SK-N-SH (cell line): Measurements from ENCODE around the gene OSBPL5. TPM values are rescaled to one million over a fixed set of nuclear protein-coding genes. Genes with fewer than 3 reads are reported as not detected.

Source experiments
- CTCF ChIA-PET: fragments of 300-600, 350-600 bp; formaldehyde crosslinking; extraction: SDS; loops from one replicate; lab custom pipeline; 2021; lab: Yijun Ruan, JAX
- POLR2A ChIA-PET: fragments of 350-600 bp; sonication (Branson Sonifier 250); formaldehyde crosslinking; extraction: SDS; loops from one replicate; lab custom pipeline; 2020; ENCODE audit warnings: antibody characterized with exemption, inconsistent platforms; lab: Yijun Ruan, JAX
- DNase-seq: peaks from one replicate; pipeline ENCODE4 v3.0.0; 2012
- H2AFZ ChIP-seq: fragments of 200-600 bp; sonication (generic); 2 replicates; pipeline ENCODE4 v1.8.1; 2016; ENCODE audit warnings: antibody characterized with exemption, mild to moderate bottlenecking, low read depth
- H3F3A ChIP-seq: fragments of 200-600 bp; sonication (generic); replicated peaks from 2 replicates; pipeline ENCODE3; 2016; ENCODE audit warnings: antibody characterized with exemption, mild to moderate bottlenecking; ENCODE audit not compliant: insufficient read depth
- H3K27ac ChIP-seq, 2 experiments: fragments of 200-500 bp in 1 of 2; fragments of 200-600 bp in 1 of 2; sonication (Bioruptor generic) in 1 of 2; sonication (generic), shearing (Covaris generic) in 1 of 2; 2 replicates each; pipeline versions ENCODE4 v1.5.1 to v1.6.1; 2014 to 2016; ENCODE audit warnings: low read depth in 2 of 2, inconsistent platforms in 1 of 2, low read length in 1 of 2, mild to moderate bottlenecking in 1 of 2, mixed read lengths in 1 of 2
- H3K27me3 ChIP-seq: fragments of 200-600 bp; sonication (generic), shearing (Covaris generic); 2 replicates; pipeline ENCODE4 v1.6.1; 2016; ENCODE audit warnings: mixed run types; ENCODE audit not compliant: insufficient read depth
- H3K36me3 ChIP-seq, 2 experiments: fragments of 200-500 bp in 1 of 2; fragments of 200-600 bp in 1 of 2; sonication (Bioruptor generic) in 1 of 2; sonication (generic) in 1 of 2; replicated peaks in 1 of 2; 2 replicates each; pipeline versions ENCODE3 to v1.5.1; 2014 to 2016; ENCODE audit warnings: low read length in 1 of 2, mild to moderate bottlenecking in 1 of 2; ENCODE audit not compliant: insufficient read depth in 2 of 2, control insufficient read depth in 1 of 2
- H3K4me1 ChIP-seq, 2 experiments: fragments of 200-500 bp in 1 of 2; fragments of 200-600 bp in 1 of 2; sonication (Bioruptor generic) in 1 of 2; sonication (generic), shearing (Covaris generic) in 1 of 2; 2 replicates each; pipeline versions ENCODE4 v1.5.1 to v1.6.1; 2014 to 2016; ENCODE audit warnings: low read depth in 1 of 2, low read length in 1 of 2, mixed run types in 1 of 2; ENCODE audit not compliant: insufficient read depth in 2 of 2, control insufficient read depth in 1 of 2
- H3K4me2 ChIP-seq: fragments of 200-600 bp; sonication (generic), shearing (Covaris generic); 2 replicates; pipeline ENCODE4 v1.6.1; 2017; ENCODE audit warnings: mixed run types
- H3K4me3 ChIP-seq, 2 experiments: fragments of 200-500 bp in 1 of 2; fragments of 200-600 bp in 1 of 2; sonication (Bioruptor generic) in 1 of 2; sonication (generic), shearing (Covaris generic) in 1 of 2; 2 replicates each; pipeline versions ENCODE4 v1.5.1 to v1.8.1; 2014 to 2016; ENCODE audit warnings: low read depth in 2 of 2, inconsistent platforms in 1 of 2, low read length in 1 of 2, mild to moderate bottlenecking in 1 of 2, mixed read lengths in 1 of 2, moderate library complexity in 1 of 2
- H3K79me2 ChIP-seq: fragments of 200-600 bp; sonication (generic); 2 replicates; pipeline ENCODE4 v1.8.1; 2017; ENCODE audit warnings: mild to moderate bottlenecking; ENCODE audit not compliant: insufficient read depth
- H3K9ac ChIP-seq: fragments of 200-600 bp; sonication (generic); 2 replicates; pipeline ENCODE4 v1.6.1; 2017; ENCODE audit warnings: mixed run types
- H3K9me2 ChIP-seq: fragments of 200-600 bp; sonication (generic); 2 replicates; pipeline ENCODE4 v1.6.1; 2017; ENCODE audit warnings: mixed run types
- H3K9me3 ChIP-seq: fragments of 200-600 bp; sonication (generic); 2 replicates; pipeline ENCODE4 v1.6.1; 2017; ENCODE audit warnings: mixed run types, mild to moderate bottlenecking, moderate library complexity
- H4K20me1 ChIP-seq: fragments of 200-600 bp; sonication (generic); 2 replicates; pipeline ENCODE4 v1.6.1; 2017; ENCODE audit warnings: mild to moderate bottlenecking, mixed run types; ENCODE audit not compliant: insufficient read depth
- EP300 ChIP-seq, 2 experiments: IDR thresholded peaks; 2 replicates each; pipeline versions ENCODE4 v1.4.0 to v1.6.1; 2012; ENCODE audit warnings: borderline replicate concordance in 1 of 2, low read depth in 1 of 2, low read length in 1 of 2
- FOSL2 ChIP-seq: IDR thresholded peaks from 2 replicates; pipeline ENCODE4 v1.4.0; 2012; ENCODE audit warnings: low read depth, mild to moderate bottlenecking, moderate library complexity, borderline replicate concordance
- FOXJ3 ChIP-seq: sonication (generic); formaldehyde crosslinking; IDR thresholded peaks from 2 replicates; pipeline ENCODE4 v1.5.1; 2020; ENCODE audit warnings: mild to moderate bottlenecking, missing genetic modification reagents
- GATA2 ChIP-seq: sonication (generic); formaldehyde crosslinking; IDR thresholded peaks from 2 replicates; pipeline ENCODE4 v1.5.0; 2020; ENCODE audit warnings: mild to moderate bottlenecking, missing genetic modification reagents
- JUND ChIP-seq: IDR thresholded peaks from 2 replicates; pipeline ENCODE4 v1.4.0; 2012
- MEF2A ChIP-seq: IDR thresholded peaks from 2 replicates; pipeline ENCODE4 v1.4.0; 2012; ENCODE audit warnings: low read depth, borderline replicate concordance
- MXI1 ChIP-seq: IDR thresholded peaks from 2 replicates; pipeline ENCODE4 v1.6.1; 2012; ENCODE audit warnings: mild to moderate bottlenecking, low read depth, low read length, improper control_type of control experiment
- NFIC ChIP-seq: IDR thresholded peaks from 2 replicates; pipeline ENCODE4 v1.4.0; 2012; ENCODE audit warnings: borderline replicate concordance
- POLR2AphosphoS5 ChIP-seq: IDR thresholded peaks from 2 replicates; pipeline ENCODE4 v1.6.1; 2012; ENCODE audit warnings: low read depth, low read length
- RXRA ChIP-seq: IDR thresholded peaks from 2 replicates; pipeline ENCODE4 v1.4.0; 2012; ENCODE audit warnings: low read depth, mild to moderate bottlenecking, borderline replicate concordance
- SIN3A ChIP-seq: IDR thresholded peaks from 2 replicates; pipeline ENCODE4 v1.6.1; 2012; ENCODE audit warnings: low read depth, mild to moderate bottlenecking, low read length, moderate library complexity, borderline replicate concordance
- TAF1 ChIP-seq: IDR thresholded peaks from 2 replicates; pipeline ENCODE4 v1.6.1; 2012; ENCODE audit warnings: low read depth, mild to moderate bottlenecking, low read length, moderate library complexity, borderline replicate concordance
- WGBS: methylation state at CpG from one replicate; pipeline ENCODE4 v1.1.6; 2017; ENCODE audit warnings: low lambda C conversion rate; 5-methylcytosine and 5-hydroxymethylcytosine counted together
- polyA plus RNA-seq, 3 experiments: library from polyadenylated mRNA; depleted of rRNA; stranded (reverse); fragments of >200 nt; gene quantifications; 2 replicates each; pipeline ENCODE4 v1.2.3, GENCODE V29; 2012
- TF ChIP-seq, protein P1 (sequence below): IDR thresholded peaks from 2 replicates; pipeline ENCODE4 v1.6.1; 2012; ENCODE audit warnings: mild to moderate bottlenecking, low read depth, low read length, moderate library complexity
- TF ChIP-seq, protein P2 (sequence below): fragments of 200-600 bp; sonication (generic); IDR thresholded peaks from 2 replicates; pipeline ENCODE4 v1.6.1; 2017; ENCODE audit warnings: antibody characterized with exemption, mild to moderate bottlenecking, moderate library complexity
- TF ChIP-seq, protein P3 (sequence below): IDR thresholded peaks from 2 replicates; pipeline ENCODE4 v1.4.0; 2012; ENCODE audit warnings: low read depth, borderline replicate concordance
- TF ChIP-seq, protein P4 (sequence below): fragments of 150-350 bp; IDR thresholded peaks from 2 replicates; pipeline ENCODE4 v1.6.1; 2016; ENCODE audit warnings: mild to moderate bottlenecking, low read depth, low read length
- TF ChIP-seq, protein P5 (sequence below): IDR thresholded peaks from 2 replicates; pipeline ENCODE4; 2012
- TF ChIP-seq, protein P6 (sequence below): IDR thresholded peaks from 2 replicates; pipeline ENCODE4 v1.4.0; 2012; ENCODE audit warnings: low read depth
- TF ChIP-seq, protein P7 (sequence below): IDR thresholded peaks from 2 replicates; pipeline ENCODE4 v1.4.0; 2012; ENCODE audit warnings: low read depth, borderline replicate concordance

The OSBPL5 gene
- polyA plus RNA-seq, 1 of the 3 experiments (the other 2 are of a cell fraction) = 10.9 TPM

DNA sequence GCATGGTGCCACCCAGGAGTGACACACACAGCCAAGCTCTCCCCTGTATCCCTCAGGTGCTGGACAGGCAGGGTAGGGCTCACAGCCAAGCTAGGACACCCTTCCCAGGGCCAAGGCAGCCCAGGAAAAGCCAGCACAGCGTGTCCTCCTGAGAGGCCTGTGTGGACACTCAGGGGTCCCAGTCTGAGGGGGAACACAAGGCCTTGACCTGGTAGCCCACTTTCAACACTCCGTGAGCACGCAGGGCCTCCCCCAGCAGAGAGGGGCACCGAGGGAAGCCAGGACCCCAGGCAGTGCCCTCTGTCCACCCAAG, 24.9 kb downstream of the OSBPL5 start:
- Histone ChIP-seq H3K27ac (no peak overlapping the region), H3K36me3 (no peaks in the 10 kb centered on the region), H3K4me2 (no peak overlapping the region), H4K20me1 (peaks cover 48% of the 10 kb centered on the region), H2AFZ (no peak overlapping the region), H3K27me3 (no peaks in the 10 kb centered on the region), H3K79me2 (no peaks in the 10 kb centered on the region), H3K4me1 (peaks cover 0 to 14% of the 10 kb centered on the region in 2 experiments; a peak in 1 of 4 replicates), H3K9ac (no peak overlapping the region), H3K4me3 (no peak overlapping the region), H3K9me3 (no peaks in the 10 kb centered on the region), H3F3A (no peaks in the 10 kb centered on the region), H3K9me2 (no peaks in the 10 kb centered on the region)
- WGBS = no CpG with 5 or more reads among the region's 4 CpGs
- DNase-seq = no peak
- TF ChIP-seq TAF1 = no peak
- no peak for TF ChIP-seq NFIC
- TF ChIP-seq, protein P1, sequence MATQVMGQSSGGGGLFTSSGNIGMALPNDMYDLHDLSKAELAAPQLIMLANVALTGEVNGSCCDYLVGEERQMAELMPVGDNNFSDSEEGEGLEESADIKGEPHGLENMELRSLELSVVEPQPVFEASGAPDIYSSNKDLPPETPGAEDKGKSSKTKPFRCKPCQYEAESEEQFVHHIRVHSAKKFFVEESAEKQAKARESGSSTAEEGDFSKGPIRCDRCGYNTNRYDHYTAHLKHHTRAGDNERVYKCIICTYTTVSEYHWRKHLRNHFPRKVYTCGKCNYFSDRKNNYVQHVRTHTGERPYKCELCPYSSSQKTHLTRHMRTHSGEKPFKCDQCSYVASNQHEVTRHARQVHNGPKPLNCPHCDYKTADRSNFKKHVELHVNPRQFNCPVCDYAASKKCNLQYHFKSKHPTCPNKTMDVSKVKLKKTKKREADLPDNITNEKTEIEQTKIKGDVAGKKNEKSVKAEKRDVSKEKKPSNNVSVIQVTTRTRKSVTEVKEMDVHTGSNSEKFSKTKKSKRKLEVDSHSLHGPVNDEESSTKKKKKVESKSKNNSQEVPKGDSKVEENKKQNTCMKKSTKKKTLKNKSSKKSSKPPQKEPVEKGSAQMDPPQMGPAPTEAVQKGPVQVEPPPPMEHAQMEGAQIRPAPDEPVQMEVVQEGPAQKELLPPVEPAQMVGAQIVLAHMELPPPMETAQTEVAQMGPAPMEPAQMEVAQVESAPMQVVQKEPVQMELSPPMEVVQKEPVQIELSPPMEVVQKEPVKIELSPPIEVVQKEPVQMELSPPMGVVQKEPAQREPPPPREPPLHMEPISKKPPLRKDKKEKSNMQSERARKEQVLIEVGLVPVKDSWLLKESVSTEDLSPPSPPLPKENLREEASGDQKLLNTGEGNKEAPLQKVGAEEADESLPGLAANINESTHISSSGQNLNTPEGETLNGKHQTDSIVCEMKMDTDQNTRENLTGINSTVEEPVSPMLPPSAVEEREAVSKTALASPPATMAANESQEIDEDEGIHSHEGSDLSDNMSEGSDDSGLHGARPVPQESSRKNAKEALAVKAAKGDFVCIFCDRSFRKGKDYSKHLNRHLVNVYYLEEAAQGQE = no peak
- no peak for TF ChIP-seq POLR2AphosphoS5
- no peak for TF ChIP-seq GATA2 (CRISPR knock-in tag)
- TF ChIP-seq RXRA = no peak
- TF ChIP-seq, protein P2, sequence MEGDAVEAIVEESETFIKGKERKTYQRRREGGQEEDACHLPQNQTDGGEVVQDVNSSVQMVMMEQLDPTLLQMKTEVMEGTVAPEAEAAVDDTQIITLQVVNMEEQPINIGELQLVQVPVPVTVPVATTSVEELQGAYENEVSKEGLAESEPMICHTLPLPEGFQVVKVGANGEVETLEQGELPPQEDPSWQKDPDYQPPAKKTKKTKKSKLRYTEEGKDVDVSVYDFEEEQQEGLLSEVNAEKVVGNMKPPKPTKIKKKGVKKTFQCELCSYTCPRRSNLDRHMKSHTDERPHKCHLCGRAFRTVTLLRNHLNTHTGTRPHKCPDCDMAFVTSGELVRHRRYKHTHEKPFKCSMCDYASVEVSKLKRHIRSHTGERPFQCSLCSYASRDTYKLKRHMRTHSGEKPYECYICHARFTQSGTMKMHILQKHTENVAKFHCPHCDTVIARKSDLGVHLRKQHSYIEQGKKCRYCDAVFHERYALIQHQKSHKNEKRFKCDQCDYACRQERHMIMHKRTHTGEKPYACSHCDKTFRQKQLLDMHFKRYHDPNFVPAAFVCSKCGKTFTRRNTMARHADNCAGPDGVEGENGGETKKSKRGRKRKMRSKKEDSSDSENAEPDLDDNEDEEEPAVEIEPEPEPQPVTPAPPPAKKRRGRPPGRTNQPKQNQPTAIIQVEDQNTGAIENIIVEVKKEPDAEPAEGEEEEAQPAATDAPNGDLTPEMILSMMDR = no peak
- TF ChIP-seq, protein P3, sequence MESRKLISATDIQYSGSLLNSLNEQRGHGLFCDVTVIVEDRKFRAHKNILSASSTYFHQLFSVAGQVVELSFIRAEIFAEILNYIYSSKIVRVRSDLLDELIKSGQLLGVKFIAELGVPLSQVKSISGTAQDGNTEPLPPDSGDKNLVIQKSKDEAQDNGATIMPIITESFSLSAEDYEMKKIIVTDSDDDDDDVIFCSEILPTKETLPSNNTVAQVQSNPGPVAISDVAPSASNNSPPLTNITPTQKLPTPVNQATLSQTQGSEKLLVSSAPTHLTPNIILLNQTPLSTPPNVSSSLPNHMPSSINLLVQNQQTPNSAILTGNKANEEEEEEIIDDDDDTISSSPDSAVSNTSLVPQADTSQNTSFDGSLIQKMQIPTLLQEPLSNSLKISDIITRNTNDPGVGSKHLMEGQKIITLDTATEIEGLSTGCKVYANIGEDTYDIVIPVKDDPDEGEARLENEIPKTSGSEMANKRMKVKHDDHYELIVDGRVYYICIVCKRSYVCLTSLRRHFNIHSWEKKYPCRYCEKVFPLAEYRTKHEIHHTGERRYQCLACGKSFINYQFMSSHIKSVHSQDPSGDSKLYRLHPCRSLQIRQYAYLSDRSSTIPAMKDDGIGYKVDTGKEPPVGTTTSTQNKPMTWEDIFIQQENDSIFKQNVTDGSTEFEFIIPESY = no peak
- no peak for TF ChIP-seq FOSL2
- TF ChIP-seq, protein P4, sequence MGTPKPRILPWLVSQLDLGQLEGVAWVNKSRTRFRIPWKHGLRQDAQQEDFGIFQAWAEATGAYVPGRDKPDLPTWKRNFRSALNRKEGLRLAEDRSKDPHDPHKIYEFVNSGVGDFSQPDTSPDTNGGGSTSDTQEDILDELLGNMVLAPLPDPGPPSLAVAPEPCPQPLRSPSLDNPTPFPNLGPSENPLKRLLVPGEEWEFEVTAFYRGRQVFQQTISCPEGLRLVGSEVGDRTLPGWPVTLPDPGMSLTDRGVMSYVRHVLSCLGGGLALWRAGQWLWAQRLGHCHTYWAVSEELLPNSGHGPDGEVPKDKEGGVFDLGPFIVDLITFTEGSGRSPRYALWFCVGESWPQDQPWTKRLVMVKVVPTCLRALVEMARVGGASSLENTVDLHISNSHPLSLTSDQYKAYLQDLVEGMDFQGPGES = no peak
- TF ChIP-seq, protein P5, sequence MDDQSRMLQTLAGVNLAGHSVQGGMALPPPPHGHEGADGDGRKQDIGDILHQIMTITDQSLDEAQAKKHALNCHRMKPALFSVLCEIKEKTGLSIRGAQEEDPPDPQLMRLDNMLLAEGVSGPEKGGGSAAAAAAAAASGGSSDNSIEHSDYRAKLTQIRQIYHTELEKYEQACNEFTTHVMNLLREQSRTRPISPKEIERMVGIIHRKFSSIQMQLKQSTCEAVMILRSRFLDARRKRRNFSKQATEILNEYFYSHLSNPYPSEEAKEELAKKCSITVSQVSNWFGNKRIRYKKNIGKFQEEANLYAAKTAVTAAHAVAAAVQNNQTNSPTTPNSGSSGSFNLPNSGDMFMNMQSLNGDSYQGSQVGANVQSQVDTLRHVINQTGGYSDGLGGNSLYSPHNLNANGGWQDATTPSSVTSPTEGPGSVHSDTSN = no peak
- TF ChIP-seq JUND = no peak
- no peak for TF ChIP-seq SIN3A
- TF ChIP-seq FOXJ3 (CRISPR knock-in tag) = no peak
- TF ChIP-seq, protein P6, sequence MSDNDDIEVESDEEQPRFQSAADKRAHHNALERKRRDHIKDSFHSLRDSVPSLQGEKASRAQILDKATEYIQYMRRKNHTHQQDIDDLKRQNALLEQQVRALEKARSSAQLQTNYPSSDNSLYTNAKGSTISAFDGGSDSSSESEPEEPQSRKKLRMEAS = no peak
- TF ChIP-seq MXI1 = no peak
- TF ChIP-seq, protein P7, sequence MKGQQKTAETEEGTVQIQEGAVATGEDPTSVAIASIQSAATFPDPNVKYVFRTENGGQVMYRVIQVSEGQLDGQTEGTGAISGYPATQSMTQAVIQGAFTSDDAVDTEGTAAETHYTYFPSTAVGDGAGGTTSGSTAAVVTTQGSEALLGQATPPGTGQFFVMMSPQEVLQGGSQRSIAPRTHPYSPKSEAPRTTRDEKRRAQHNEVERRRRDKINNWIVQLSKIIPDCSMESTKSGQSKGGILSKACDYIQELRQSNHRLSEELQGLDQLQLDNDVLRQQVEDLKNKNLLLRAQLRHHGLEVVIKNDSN = no peak
- TF ChIP-seq EP300 (IDR thresholded peaks at IDR 0.05; ENCODE audit: borderline replicate concordance in 1 of 2, low read depth in 1 of 2, low read length in 1 of 2) = no peak
- no peak for TF ChIP-seq MEF2A
- POLR2A ChIA-PET = no interaction called here
- CTCF ChIA-PET = interaction anchor here (1.0 to 1.1 kb wide), 2 partner anchors 55 to 103 kb away, joined by 3 to 6 read pairs; no protein-coding TSS in a partner anchor
